ENCODE measurements around the gene ANK3. TPM values are rescaled to one million over a fixed set of nuclear protein-coding genes. Genes with fewer than 3 reads are reported as not detected.
A peak's percentile ranks its signal among the peaks of the same experiment; 100 is the strongest.

The ANK3 gene
- polyA plus RNA-seq, 1 donor (not counting 4 experiments of a cell fraction or from before 2014, with no cell fraction given) = 8.3 TPM

GRCh38 chr10:60099998-60100747, 289.5 kb downstream of the ANK3 start:
- no peak overlapping the region for H3K27ac ChIP-seq (ENCODE audit: control insufficient read depth, insufficient read depth, low read length)
- no peak for DNase-seq (ENCODE audit: low read depth, low spot score)
- H3K9ac ChIP-seq (ENCODE audit: control insufficient read depth, extremely low read depth, insufficient read depth, low read length) = no peak overlapping the region
- no peak overlapping the region for H3K4me3 ChIP-seq (ENCODE audit: control insufficient read depth in 2 of 3, extremely low read depth in 1 of 3, insufficient read depth in 2 of 3, low read depth in 1 of 3, low read length in 3 of 3)
- H3K9me3 ChIP-seq (ENCODE audit: control insufficient read depth, low read depth, low read length) = no peaks in the 10 kb centered on the region
- no peaks in the 10 kb centered on the region for H4K20me1 ChIP-seq (ENCODE audit: control insufficient read depth, extremely low read depth, insufficient read depth, low read length)
- H3K27me3 ChIP-seq (ENCODE audit: control insufficient read depth, extremely low read depth, insufficient read depth, low read length) = no peaks in the 10 kb centered on the region
- TF ChIP-seq EZH2 (IDR thresholded peaks at IDR 0.05; ENCODE audit: low read length) = no peak
- TF ChIP-seq CTCF (optimal IDR thresholded peaks at IDR 0.05 in 1 of 3, IDR thresholded peaks at IDR 0.05 in 1 of 3, conservative IDR thresholded peaks at IDR 0.05 in 1 of 3; ENCODE audit: extremely low read depth in 1 of 3, insufficient read depth in 2 of 3, low read length in 3 of 3) = peak in 2 of 3 experiments; percentile 29 to 31
- H3K79me2 ChIP-seq (ENCODE audit: control insufficient read depth, insufficient read depth, low read length) = no peaks in the 10 kb centered on the region
- FAIRE-seq = no peak
- dilution Hi-C loops (cut with MboI; ENCODE audit: extremely low pct_ligation_motif_present, low sequenced_read_pairs) = loop anchor here (25.0 kb wide), 2 partner anchors 112 to 337 kb away; no protein-coding TSS in a partner anchor
- H3K4me2 ChIP-seq (ENCODE audit: control insufficient read depth, extremely low read depth, insufficient read depth, low read depth, low read length) = no peak overlapping the region
- H2AFZ ChIP-seq (ENCODE audit: control insufficient read depth, low read length) = no peak overlapping the region
- H3K4me1 ChIP-seq (ENCODE audit: control insufficient read depth, extremely low read depth, insufficient read depth, low read length) = no peaks in the 10 kb centered on the region
- no peaks in the 10 kb centered on the region for H3K9me1 ChIP-seq (ENCODE audit: control insufficient read depth, extremely low read depth, insufficient read depth, low read length)
- no peaks in the 10 kb centered on the region for H3K36me3 ChIP-seq (ENCODE audit: control insufficient read depth in 2 of 2, extremely low read depth in 1 of 2, insufficient read depth in 2 of 2, low read length in 2 of 2)

GRCh38 chr10:60098677-60099601, 290.7 kb downstream of the ANK3 start:
- DNase-seq (ENCODE audit: low read depth, low spot score) (no peak), FAIRE-seq (no peak)
- TF ChIP-seq CTCF (optimal IDR thresholded peaks at IDR 0.05 in 1 of 3, IDR thresholded peaks at IDR 0.05 in 1 of 3, conservative IDR thresholded peaks at IDR 0.05 in 1 of 3; ENCODE audit: extremely low read depth in 1 of 3, insufficient read depth in 2 of 3, low read length in 3 of 3) (peak; percentile 12 to 29 (median 22)), EZH2 (IDR thresholded peaks at IDR 0.05; ENCODE audit: low read length) (no peak)
- Histone ChIP-seq H3K4me2 (ENCODE audit: control insufficient read depth, extremely low read depth, insufficient read depth, low read depth, low read length) (no peak overlapping the region), H3K4me3 (ENCODE audit: control insufficient read depth in 2 of 3, extremely low read depth in 1 of 3, insufficient read depth in 2 of 3, low read depth in 1 of 3, low read length in 3 of 3) (no peak overlapping the region), H3K27ac (ENCODE audit: control insufficient read depth, insufficient read depth, low read length) (no peak overlapping the region), H3K27me3 (ENCODE audit: control insufficient read depth, extremely low read depth, insufficient read depth, low read length) (no peaks in the 10 kb centered on the region), H3K79me2 (ENCODE audit: control insufficient read depth, insufficient read depth, low read length) (no peaks in the 10 kb centered on the region), H2AFZ (ENCODE audit: control insufficient read depth, low read length) (no peak overlapping the region), H3K9ac (ENCODE audit: control insufficient read depth, extremely low read depth, insufficient read depth, low read length) (no peak overlapping the region), H3K4me1 (ENCODE audit: control insufficient read depth, extremely low read depth, insufficient read depth, low read length) (no peaks in the 10 kb centered on the region), H3K9me3 (ENCODE audit: control insufficient read depth, low read depth, low read length) (no peaks in the 10 kb centered on the region), H3K9me1 (ENCODE audit: control insufficient read depth, extremely low read depth, insufficient read depth, low read length) (no peaks in the 10 kb centered on the region), H4K20me1 (ENCODE audit: control insufficient read depth, extremely low read depth, insufficient read depth, low read length) (no peaks in the 10 kb centered on the region), H3K36me3 (ENCODE audit: control insufficient read depth in 2 of 2, extremely low read depth in 1 of 2, insufficient read depth in 2 of 2, low read length in 2 of 2) (no peaks in the 10 kb centered on the region)
- dilution Hi-C loops (cut with MboI; ENCODE audit: extremely low pct_ligation_motif_present, low sequenced_read_pairs) = no loop called here

Data from keratinocyte (primary cell).